GM12878 (cell line): ENCODE results near the gene CD2AP.

Experiments
- HDAC2 ChIP-seq: fragments of 200-600 bp; sonication (generic); IDR thresholded peaks from 2 replicates; pipeline ENCODE4 v1.6.1; 2017
- TARDBP ChIP-seq: IDR thresholded peaks from 2 replicates; pipeline ENCODE4 v1.6.1; 2016; ENCODE audit warnings: borderline replicate concordance

DNA sequence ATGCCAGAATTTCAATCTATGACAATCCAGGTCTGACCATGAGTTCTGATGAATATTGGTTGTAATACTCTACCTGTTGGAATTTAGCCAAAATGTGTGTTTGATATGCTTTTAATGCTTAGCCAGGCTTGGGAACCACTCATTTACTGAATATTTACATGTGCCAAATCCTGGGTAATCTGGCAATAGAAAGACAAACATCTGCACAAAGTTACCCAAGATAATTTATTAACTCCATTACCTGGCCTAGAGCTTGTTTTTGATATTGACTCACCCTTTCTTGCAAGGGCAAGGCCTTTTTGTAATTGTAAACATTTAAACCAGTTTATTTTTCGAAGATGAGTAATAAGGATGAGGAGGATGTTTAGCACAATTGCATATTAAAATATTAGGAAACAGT, 13.5 kb upstream of the CD2AP start:
- TF ChIP-seq TARDBP (no peak), HDAC2 (no peak)
